NB4 (cell line): Measurements from ENCODE around the gene ERP29.

Source experiments
- CTCF ChIP-seq: IDR thresholded peaks from one replicate; pipeline ENCODE4 v1.5.1; 2012; ENCODE audit warnings: low read depth, low read length
- MAX ChIP-seq: IDR thresholded peaks from 2 replicates; pipeline ENCODE4 v1.6.1; 2011; ENCODE audit warnings: low read depth, low read length

GRCh38 chr12:111991535-111991934 lies 21.7 kb upstream of the ERP29 start:
- TF ChIP-seq CTCF (no peak), MAX (no peak)
